CD14-positive monocyte (primary cell): ENCODE results near the gene EBF3. TPM values are rescaled to one million over a fixed set of nuclear protein-coding genes. Genes with fewer than 3 reads are reported as not detected.

Experiments used
- DNase-seq, 3 donors: peaks; one replicate each; pipeline ENCODE4 v3.0.0-alpha.2; 2011 to 2022
- H2AFZ ChIP-seq: 2 replicates; pipeline ENCODE4 v1.6.0; 2012; ENCODE audit warnings: mild to moderate bottlenecking, low read depth, low read length, inconsistent platforms; ENCODE audit not compliant: insufficient read depth, poor library complexity, severe bottlenecking
- H3K27ac ChIP-seq, 2 donors: 1 replicate in 1 of 2; 2 replicates in 1 of 2; pipeline ENCODE4 v1.5.1; 2012 to 2013; ENCODE audit warnings: low read length in 2 of 2, control low read depth in 1 of 2, inconsistent platforms in 1 of 2, low read depth in 1 of 2, mild to moderate bottlenecking in 1 of 2
- H3K27me3 ChIP-seq, 2 donors: one replicate each; pipeline versions ENCODE4 v1.6.0 to v1.6.1; 2011 to 2013; ENCODE audit warnings: low read length in 2 of 2; ENCODE audit not compliant: control insufficient read depth in 2 of 2, insufficient read depth in 2 of 2
- H3K36me3 ChIP-seq, 2 donors: replicated peaks in 1 of 2; 1 replicate in 1 of 2; 2 replicates in 1 of 2; pipeline versions ENCODE4 v1.5.1 to v1.6.1; 2012 to 2013; ENCODE audit warnings: low read length in 2 of 2, control low read depth in 1 of 2, inconsistent platforms in 1 of 2, mild to moderate bottlenecking in 1 of 2; ENCODE audit not compliant: insufficient read depth in 2 of 2, control insufficient read depth in 1 of 2
- H3K4me1 ChIP-seq, 2 donors: 1 replicate in 1 of 2; 2 replicates in 1 of 2; pipeline versions ENCODE4 v1.5.1 to v1.6.1; 2012 to 2013; ENCODE audit warnings: low read length in 2 of 2, control low read depth in 1 of 2, inconsistent platforms in 1 of 2, mild to moderate bottlenecking in 1 of 2, moderate library complexity in 1 of 2; ENCODE audit not compliant: insufficient read depth in 2 of 2, control insufficient read depth in 1 of 2
- H3K4me2 ChIP-seq: replicated peaks from 2 replicates; pipeline ENCODE3; 2012; ENCODE audit warnings: low read length, moderate library complexity, mild to moderate bottlenecking; ENCODE audit not compliant: poor library complexity, severe bottlenecking; ENCODE audit errors: extremely low read depth
- H3K4me3 ChIP-seq, 3 experiments: fragments of 200-600 bp in 1 of 3; sonication (generic) in 1 of 3; replicated peaks in 1 of 3; 1 replicate in 2 of 3; 2 replicates in 1 of 3; pipeline ENCODE4 v1.5.1; 2011 to 2013; ENCODE audit warnings: low read length in 3 of 3, mild to moderate bottlenecking in 3 of 3, control low read depth in 2 of 3, low read depth in 2 of 3, inconsistent platforms in 1 of 3, moderate library complexity in 1 of 3
- H3K79me2 ChIP-seq: 2 replicates; pipeline ENCODE4 v1.6.0; 2012; ENCODE audit warnings: mild to moderate bottlenecking, control low read depth, inconsistent platforms, low read length, moderate library complexity; ENCODE audit not compliant: insufficient read depth
- H3K9ac ChIP-seq: 2 replicates; pipeline ENCODE4 v1.6.0; 2017; ENCODE audit warnings: low read length, mild to moderate bottlenecking; ENCODE audit not compliant: insufficient read depth, poor library complexity, severe bottlenecking
- H3K9me3 ChIP-seq, 2 donors: replicated peaks in 1 of 2; 1 replicate in 1 of 2; 2 replicates in 1 of 2; pipeline versions ENCODE4 v1.5.1 to v1.6.1; 2012 to 2013; ENCODE audit warnings: low read length in 2 of 2, control low read depth in 1 of 2; ENCODE audit not compliant: control insufficient read depth in 1 of 2, insufficient read depth in 1 of 2
- H4K20me1 ChIP-seq: 2 replicates; pipeline ENCODE4 v1.6.0; 2012; ENCODE audit warnings: mild to moderate bottlenecking, low read length, control low read depth, moderate library complexity; ENCODE audit not compliant: insufficient read depth
- H3K27ac Mint-ChIP-seq, 7 donors: one replicate each; pipeline ENCODE4 v1.8.0; 2020; ENCODE audit warnings: mild to moderate bottlenecking in 7 of 7, mixed read lengths in 7 of 7, moderate library complexity in 6 of 7, inconsistent platforms in 2 of 7
- H3K27me3 Mint-ChIP-seq, 3 donors: one replicate each; pipeline ENCODE4 v1.8.0; 2021 to 2022; ENCODE audit warnings: low read depth in 3 of 3, mild to moderate bottlenecking in 3 of 3, mixed read lengths in 3 of 3, moderate library complexity in 3 of 3, inconsistent platforms in 1 of 3
- H3K36me3 Mint-ChIP-seq, 2 donors: one replicate each; pipeline ENCODE4 v1.8.0; 2020; ENCODE audit warnings: mixed read lengths in 2 of 2, inconsistent platforms in 1 of 2, mild to moderate bottlenecking in 1 of 2
- H3K4me1 Mint-ChIP-seq: one replicate; pipeline ENCODE4 v1.8.0; 2020; ENCODE audit warnings: mild to moderate bottlenecking, mixed read lengths
- H3K4me3 Mint-ChIP-seq, 2 donors: one replicate each; pipeline ENCODE4 v1.8.0; 2020; ENCODE audit warnings: mild to moderate bottlenecking in 2 of 2, mixed read lengths in 2 of 2, moderate library complexity in 1 of 2
- H3K9me3 Mint-ChIP-seq, 7 donors: one replicate each; pipeline ENCODE4 v1.8.0; 2020 to 2022; ENCODE audit warnings: mixed read lengths in 7 of 7, mild to moderate bottlenecking in 6 of 7, moderate library complexity in 6 of 7, inconsistent platforms in 2 of 7
- CTCF ChIP-seq: fragments of 200-600 bp; IDR thresholded peaks from one replicate; pipeline ENCODE4 v1.8.0; 2022; ENCODE audit warnings: antibody characterized with exemption, mild to moderate bottlenecking
- whole genome bisulfite sequencing: methylation state at CpG from one replicate; pipeline ENCODE4 v1.1.5; 2013; ENCODE audit warnings: missing lambda C conversion rate; ENCODE audit not compliant: insufficient coverage; 5-methylcytosine and 5-hydroxymethylcytosine counted together
- intact Hi-C, 2 donors: fragments of 100-400 bp; cut with micrococcal nuclease; formaldehyde crosslinking; loops; one replicate each; pipeline versions ENCODE4 v1.15.0 to v1.15.1; 2023
- polyA plus RNA-seq, 3 donors: library from polyadenylated mRNA; depleted of rRNA in 1 of 3; unstranded in 2 of 3; stranded (reverse) in 1 of 3; fragments of 300-500 nt in 2 of 3; fragments of >200 nt in 1 of 3; fragmentation: Illumina TruSeq in 2 of 3; gene quantifications; 1 replicate in 2 of 3; 2 replicates in 1 of 3; pipeline ENCODE4 v1.2.3, GENCODE V29; 2012 to 2021

Gene EBF3
- polyA plus RNA-seq, 3 donors = not detected

DNA sequence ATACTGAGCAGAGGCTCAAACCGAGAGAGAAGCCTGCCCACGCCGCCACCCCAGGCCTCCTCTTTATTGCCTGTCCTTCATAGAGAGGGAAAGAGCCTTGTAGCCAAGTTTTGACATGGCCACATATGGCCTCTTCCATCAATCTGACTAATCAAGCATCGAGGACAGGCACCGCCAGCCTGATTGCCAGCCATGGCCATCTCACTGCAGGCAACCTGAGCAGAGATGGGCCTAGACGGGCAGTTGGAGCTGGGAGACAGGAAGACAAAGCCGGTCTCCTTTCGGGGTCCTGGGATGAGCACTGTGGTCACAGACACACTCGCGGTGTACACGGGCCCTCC, 67.2 kb downstream of the EBF3 start:
- H3K27ac ChIP-seq = no peak overlapping the region
- no peak overlapping the region for H3K4me3 ChIP-seq
- no peaks in the 10 kb centered on the region for H3K9me3 ChIP-seq
- DNase-seq = no peak
- Mint-ChIP-seq H3K36me3 (no peaks in the 10 kb centered on the region), H3K4me1 (no peaks in the 10 kb centered on the region), H3K4me3 (no peak overlapping the region), H3K27ac (no peak overlapping the region), H3K9me3 (peaks cover 0 to 2% (median 0%) of the 10 kb centered on the region in 7 donors), H3K27me3 (peaks cover 20 to 27% (median 22%) of the 10 kb centered on the region in 3 donors)
- no peaks in the 10 kb centered on the region for H3K4me1 ChIP-seq
- no peak overlapping the region for H3K9ac ChIP-seq
- peaks cover 0 to 10% of the 10 kb centered on the region in 2 donors for H3K27me3 ChIP-seq
- H3K4me2 ChIP-seq = no peak overlapping the region
- no peaks in the 10 kb centered on the region for H4K20me1 ChIP-seq
- no peak overlapping the region for H2AFZ ChIP-seq
- H3K79me2 ChIP-seq = no peaks in the 10 kb centered on the region
- H3K36me3 ChIP-seq = no peaks in the 10 kb centered on the region
- intact Hi-C loops = no loop called here
- 94% methylated on average over 8 of the region's 11 CpGs for WGBS
- no peak for TF ChIP-seq CTCF

GRCh38 chr10:129896136-129896859, 67.8 kb downstream of the EBF3 start:
- no peak for TF ChIP-seq CTCF
- no peak for DNase-seq
- Histone ChIP-seq H3K4me1 (no peaks in the 10 kb centered on the region), H4K20me1 (no peaks in the 10 kb centered on the region), H3K4me3 (no peak overlapping the region), H3K36me3 (no peaks in the 10 kb centered on the region), H3K9me3 (no peaks in the 10 kb centered on the region), H3K9ac (no peak overlapping the region), H3K79me2 (no peaks in the 10 kb centered on the region), H3K27ac (no peak overlapping the region), H3K27me3 (peaks cover 0 to 10% of the 10 kb centered on the region in 2 donors), H3K4me2 (no peak overlapping the region), H2AFZ (no peak overlapping the region)
- H3K27ac Mint-ChIP-seq = no peak overlapping the region
- WGBS = 95% methylated on average over 35 of the region's 36 CpGs
- intact Hi-C loops = no loop called here
- peaks cover 0 to 2% (median 0%) of the 10 kb centered on the region in 7 donors for H3K9me3 Mint-ChIP-seq
- H3K4me3 Mint-ChIP-seq = no peak overlapping the region
- H3K36me3 Mint-ChIP-seq = no peaks in the 10 kb centered on the region
- peaks cover 20 to 27% (median 22%) of the 10 kb centered on the region in 3 donors for H3K27me3 Mint-ChIP-seq
- no peaks in the 10 kb centered on the region for H3K4me1 Mint-ChIP-seq
